Endothelial cell of umbilical vein (primary cell): Measurements from ENCODE around the gene CHN2.

Experiments used
- CTCF ChIP-seq, 2 donors: IDR thresholded peaks; 1 replicate in 1 of 2; 2 replicates in 1 of 2; pipeline ENCODE4 v1.5.1; 2011; ENCODE audit warnings: low read length in 2 of 2, mild to moderate bottlenecking in 2 of 2, moderate library complexity in 2 of 2, control low read depth in 1 of 2, inconsistent platforms in 1 of 2, low read depth in 1 of 2; ENCODE audit not compliant: insufficient read depth in 1 of 2; ENCODE audit errors: extremely low read depth in 1 of 2
- EZH2 ChIP-seq: IDR thresholded peaks from 2 replicates; pipeline ENCODE4 v1.6.1; 2012; ENCODE audit warnings: borderline replicate concordance, low read depth, mild to moderate bottlenecking, moderate library complexity, low read length, inconsistent platforms; ENCODE audit not compliant: severe bottlenecking
- GATA2 ChIP-seq: IDR thresholded peaks from 2 replicates; pipeline ENCODE4 v1.7.0; 2011; ENCODE audit warnings: low read depth, mild to moderate bottlenecking, moderate library complexity, mixed read lengths, low read length; ENCODE audit not compliant: insufficient read length, insufficient read depth
- JUN ChIP-seq: IDR thresholded peaks from 2 replicates; pipeline ENCODE4 v1.6.1; 2011; ENCODE audit warnings: borderline replicate concordance, low read depth; ENCODE audit not compliant: insufficient read length, insufficient read depth
- MYC ChIP-seq: IDR thresholded peaks from one replicate; pipeline ENCODE4 v1.6.1; 2011; ENCODE audit warnings: mild to moderate bottlenecking, low read depth, low read length
- POLR2A ChIP-seq: IDR thresholded peaks from 2 replicates; pipeline ENCODE4 v1.6.1; 2012; ENCODE audit warnings: low read depth, mild to moderate bottlenecking, control low read depth, low read length
- POLR2AphosphoS5 ChIP-seq: IDR thresholded peaks from 2 replicates; pipeline ENCODE4 v1.6.1; 2012; ENCODE audit warnings: low read depth, mild to moderate bottlenecking, control low read depth, low read length, moderate library complexity; ENCODE audit not compliant: insufficient read depth
- TF ChIP-seq, protein P1 (sequence below): IDR thresholded peaks from 2 replicates; pipeline ENCODE4 v1.6.1; 2011; ENCODE audit not compliant: insufficient read depth, insufficient read length

- TF ChIP-seq GATA2 (no peak), POLR2AphosphoS5 (no peak), CTCF (IDR thresholded peaks at IDR 0.05; ENCODE audit: extremely low read depth in 1 of 2, insufficient read depth in 1 of 2, low read depth in 1 of 2, low read length in 2 of 2) (no peak), JUN (no peak), EZH2 (no peak), POLR2A (no peak), MYC (no peak)
- TF ChIP-seq, protein P1, sequence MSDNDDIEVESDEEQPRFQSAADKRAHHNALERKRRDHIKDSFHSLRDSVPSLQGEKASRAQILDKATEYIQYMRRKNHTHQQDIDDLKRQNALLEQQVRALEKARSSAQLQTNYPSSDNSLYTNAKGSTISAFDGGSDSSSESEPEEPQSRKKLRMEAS = no peak
Measured at GRCh38 chr7:29418651-29419050, 224.1 kb downstream of the CHN2 start.
